A549 (cell line): ENCODE results near the gene EPB41L1.

Experiments
- BCL3 ChIP-seq: fragments of >200 bp; sonication (Bioruptor Twin); formaldehyde crosslinking; IDR thresholded peaks from 3 replicates; pipeline ENCODE4 v1.6.1; 2016
- CEBPB ChIP-seq, 2 experiments: fragments of >200 bp in 1 of 2; sonication (Bioruptor Twin) in 1 of 2; formaldehyde crosslinking in 1 of 2; IDR thresholded peaks; 2 replicates each; pipeline ENCODE4 v1.6.1; 2012 to 2016
- ESRRA ChIP-seq: fragments of 150-350 bp; IDR thresholded peaks from 2 replicates; pipeline ENCODE4 v1.6.1; 2014; ENCODE audit warnings: mild to moderate bottlenecking, low read length, borderline replicate concordance
- JUNB ChIP-seq: fragments of >200 bp; sonication (Bioruptor Twin); formaldehyde crosslinking; IDR thresholded peaks from 2 replicates; pipeline ENCODE4 v1.6.1; 2016
- MAZ ChIP-seq: fragments of 150-350 bp; IDR thresholded peaks from 2 replicates; pipeline ENCODE4 v1.6.1; 2014; ENCODE audit warnings: antibody characterized with exemption, low read depth, low read length, borderline replicate concordance
- MYC ChIP-seq: IDR thresholded peaks from 2 replicates; pipeline ENCODE4 v1.6.1; 2012; ENCODE audit warnings: mild to moderate bottlenecking, inconsistent platforms, low read length, improper control_type of control experiment, borderline replicate concordance
- TF ChIP-seq, protein P1 (sequence below): fragments of >200 bp; sonication (Bioruptor Twin); formaldehyde crosslinking; IDR thresholded peaks from 3 replicates; pipeline ENCODE4 v1.5.1; 2016
- TF ChIP-seq, protein P2 (sequence below): fragments of 450-650 bp; IDR thresholded peaks from 2 replicates; pipeline ENCODE4 v1.6.1; 2014; ENCODE audit warnings: antibody characterized with exemption
- TF ChIP-seq, protein P3 (sequence below): IDR thresholded peaks from 2 replicates; pipeline ENCODE4 v1.6.1; 2012
- TF ChIP-seq, protein P4 (sequence below): fragments of 200-600 bp; sonication (generic); IDR thresholded peaks from 2 replicates; pipeline ENCODE4 v1.6.1; 2016; ENCODE audit warnings: antibody characterized with exemption, mild to moderate bottlenecking, moderate library complexity

GRCh38 chr20:36149469-36149868 is 5.1 kb upstream of the EPB41L1 start:
- TF ChIP-seq JUNB, result no peak
- TF ChIP-seq, protein P1, sequence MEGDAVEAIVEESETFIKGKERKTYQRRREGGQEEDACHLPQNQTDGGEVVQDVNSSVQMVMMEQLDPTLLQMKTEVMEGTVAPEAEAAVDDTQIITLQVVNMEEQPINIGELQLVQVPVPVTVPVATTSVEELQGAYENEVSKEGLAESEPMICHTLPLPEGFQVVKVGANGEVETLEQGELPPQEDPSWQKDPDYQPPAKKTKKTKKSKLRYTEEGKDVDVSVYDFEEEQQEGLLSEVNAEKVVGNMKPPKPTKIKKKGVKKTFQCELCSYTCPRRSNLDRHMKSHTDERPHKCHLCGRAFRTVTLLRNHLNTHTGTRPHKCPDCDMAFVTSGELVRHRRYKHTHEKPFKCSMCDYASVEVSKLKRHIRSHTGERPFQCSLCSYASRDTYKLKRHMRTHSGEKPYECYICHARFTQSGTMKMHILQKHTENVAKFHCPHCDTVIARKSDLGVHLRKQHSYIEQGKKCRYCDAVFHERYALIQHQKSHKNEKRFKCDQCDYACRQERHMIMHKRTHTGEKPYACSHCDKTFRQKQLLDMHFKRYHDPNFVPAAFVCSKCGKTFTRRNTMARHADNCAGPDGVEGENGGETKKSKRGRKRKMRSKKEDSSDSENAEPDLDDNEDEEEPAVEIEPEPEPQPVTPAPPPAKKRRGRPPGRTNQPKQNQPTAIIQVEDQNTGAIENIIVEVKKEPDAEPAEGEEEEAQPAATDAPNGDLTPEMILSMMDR, result no peak
- TF ChIP-seq, protein P2, sequence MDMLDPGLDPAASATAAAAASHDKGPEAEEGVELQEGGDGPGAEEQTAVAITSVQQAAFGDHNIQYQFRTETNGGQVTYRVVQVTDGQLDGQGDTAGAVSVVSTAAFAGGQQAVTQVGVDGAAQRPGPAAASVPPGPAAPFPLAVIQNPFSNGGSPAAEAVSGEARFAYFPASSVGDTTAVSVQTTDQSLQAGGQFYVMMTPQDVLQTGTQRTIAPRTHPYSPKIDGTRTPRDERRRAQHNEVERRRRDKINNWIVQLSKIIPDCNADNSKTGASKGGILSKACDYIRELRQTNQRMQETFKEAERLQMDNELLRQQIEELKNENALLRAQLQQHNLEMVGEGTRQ, result no peak
- TF ChIP-seq CEBPB (IDR thresholded peaks at IDR 0.05), result no peak
- TF ChIP-seq, protein P3, sequence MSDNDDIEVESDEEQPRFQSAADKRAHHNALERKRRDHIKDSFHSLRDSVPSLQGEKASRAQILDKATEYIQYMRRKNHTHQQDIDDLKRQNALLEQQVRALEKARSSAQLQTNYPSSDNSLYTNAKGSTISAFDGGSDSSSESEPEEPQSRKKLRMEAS, result no peak
- TF ChIP-seq, protein P4, sequence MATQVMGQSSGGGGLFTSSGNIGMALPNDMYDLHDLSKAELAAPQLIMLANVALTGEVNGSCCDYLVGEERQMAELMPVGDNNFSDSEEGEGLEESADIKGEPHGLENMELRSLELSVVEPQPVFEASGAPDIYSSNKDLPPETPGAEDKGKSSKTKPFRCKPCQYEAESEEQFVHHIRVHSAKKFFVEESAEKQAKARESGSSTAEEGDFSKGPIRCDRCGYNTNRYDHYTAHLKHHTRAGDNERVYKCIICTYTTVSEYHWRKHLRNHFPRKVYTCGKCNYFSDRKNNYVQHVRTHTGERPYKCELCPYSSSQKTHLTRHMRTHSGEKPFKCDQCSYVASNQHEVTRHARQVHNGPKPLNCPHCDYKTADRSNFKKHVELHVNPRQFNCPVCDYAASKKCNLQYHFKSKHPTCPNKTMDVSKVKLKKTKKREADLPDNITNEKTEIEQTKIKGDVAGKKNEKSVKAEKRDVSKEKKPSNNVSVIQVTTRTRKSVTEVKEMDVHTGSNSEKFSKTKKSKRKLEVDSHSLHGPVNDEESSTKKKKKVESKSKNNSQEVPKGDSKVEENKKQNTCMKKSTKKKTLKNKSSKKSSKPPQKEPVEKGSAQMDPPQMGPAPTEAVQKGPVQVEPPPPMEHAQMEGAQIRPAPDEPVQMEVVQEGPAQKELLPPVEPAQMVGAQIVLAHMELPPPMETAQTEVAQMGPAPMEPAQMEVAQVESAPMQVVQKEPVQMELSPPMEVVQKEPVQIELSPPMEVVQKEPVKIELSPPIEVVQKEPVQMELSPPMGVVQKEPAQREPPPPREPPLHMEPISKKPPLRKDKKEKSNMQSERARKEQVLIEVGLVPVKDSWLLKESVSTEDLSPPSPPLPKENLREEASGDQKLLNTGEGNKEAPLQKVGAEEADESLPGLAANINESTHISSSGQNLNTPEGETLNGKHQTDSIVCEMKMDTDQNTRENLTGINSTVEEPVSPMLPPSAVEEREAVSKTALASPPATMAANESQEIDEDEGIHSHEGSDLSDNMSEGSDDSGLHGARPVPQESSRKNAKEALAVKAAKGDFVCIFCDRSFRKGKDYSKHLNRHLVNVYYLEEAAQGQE, result no peak
- TF ChIP-seq BCL3, result no peak
- TF ChIP-seq MYC, result no peak
- no peak for TF ChIP-seq ESRRA
- TF ChIP-seq MAZ, result no peak
